ENCODE data around the gene CAPN5.
"Not testable (repeated sequence)": the region's sequence is repeated elsewhere in the genome, so short reads cannot be mapped to it uniquely, and the experiment has no call there.

Gene CAPN5

DNA sequence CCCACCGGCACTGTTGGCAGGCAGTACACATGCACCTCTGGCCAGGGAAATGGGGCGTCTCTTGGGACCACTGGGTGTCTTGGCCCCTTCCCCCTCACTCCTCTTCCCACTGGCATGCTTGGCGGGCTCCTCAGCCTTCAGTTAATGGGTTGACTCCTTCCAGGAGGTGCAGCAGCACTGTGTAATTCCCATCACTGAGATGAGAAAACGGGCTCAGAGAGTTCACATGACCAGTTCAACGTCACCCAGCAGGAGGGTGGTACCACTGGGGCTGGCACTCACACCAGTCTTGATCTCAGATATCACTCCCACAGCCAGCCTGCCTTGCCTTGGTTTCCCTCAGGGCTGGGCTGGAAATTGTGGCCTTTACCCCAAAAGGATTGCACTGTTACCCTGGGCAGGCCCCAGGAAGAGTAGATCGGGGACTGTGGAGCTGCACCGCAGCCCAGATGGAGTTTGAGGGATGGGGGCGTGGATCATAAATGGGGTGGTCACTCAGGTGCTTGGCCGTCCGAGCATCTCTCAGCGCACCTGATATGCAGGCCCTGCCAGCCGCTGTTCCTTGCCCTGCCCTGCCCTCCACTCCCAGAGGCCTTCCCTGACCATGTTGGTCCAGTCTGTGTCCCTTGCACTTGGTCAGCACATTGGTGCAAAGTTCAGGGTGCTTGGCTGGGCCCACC is 16.9 kb downstream of the CAPN5 start:
- DNase-seq (ENCODE audit: low read depth): no peak

DNA sequence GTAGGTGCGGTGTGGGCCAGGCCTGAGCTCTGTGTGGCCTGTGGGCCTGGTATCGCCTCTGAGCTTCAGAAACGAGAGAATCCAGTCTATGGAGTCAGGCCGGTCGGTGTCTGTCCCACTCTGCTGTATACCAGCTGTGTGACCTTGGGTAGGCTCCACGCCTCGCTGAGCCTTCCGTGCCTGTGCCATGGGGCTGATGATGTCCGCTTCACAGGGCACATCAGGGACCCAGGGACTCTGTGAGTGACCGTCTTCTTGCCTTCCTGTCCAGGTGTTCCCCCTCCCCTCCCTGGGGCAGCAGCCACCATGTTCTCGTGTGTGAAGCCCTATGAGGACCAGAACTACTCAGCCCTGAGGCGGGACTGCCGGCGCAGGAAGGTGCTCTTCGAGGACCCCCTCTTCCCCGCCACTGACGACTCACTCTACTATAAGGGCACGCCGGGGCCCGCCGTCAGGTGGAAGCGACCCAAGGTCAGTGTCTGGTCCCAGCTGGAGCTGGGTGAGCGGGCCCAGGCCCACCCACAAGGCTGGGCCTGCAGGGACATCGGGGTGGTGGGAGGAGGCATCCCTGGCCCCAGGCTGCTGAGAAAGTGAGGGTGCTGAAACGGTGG is 17.9 kb downstream of the CAPN5 start:
- DNase-seq (ENCODE audit: low read depth): no peak

GRCh38 chr11:77085652-77086051 is 18.9 kb downstream of the CAPN5 start:
- DNase-seq (ENCODE audit: low read depth): no peak

DNA sequence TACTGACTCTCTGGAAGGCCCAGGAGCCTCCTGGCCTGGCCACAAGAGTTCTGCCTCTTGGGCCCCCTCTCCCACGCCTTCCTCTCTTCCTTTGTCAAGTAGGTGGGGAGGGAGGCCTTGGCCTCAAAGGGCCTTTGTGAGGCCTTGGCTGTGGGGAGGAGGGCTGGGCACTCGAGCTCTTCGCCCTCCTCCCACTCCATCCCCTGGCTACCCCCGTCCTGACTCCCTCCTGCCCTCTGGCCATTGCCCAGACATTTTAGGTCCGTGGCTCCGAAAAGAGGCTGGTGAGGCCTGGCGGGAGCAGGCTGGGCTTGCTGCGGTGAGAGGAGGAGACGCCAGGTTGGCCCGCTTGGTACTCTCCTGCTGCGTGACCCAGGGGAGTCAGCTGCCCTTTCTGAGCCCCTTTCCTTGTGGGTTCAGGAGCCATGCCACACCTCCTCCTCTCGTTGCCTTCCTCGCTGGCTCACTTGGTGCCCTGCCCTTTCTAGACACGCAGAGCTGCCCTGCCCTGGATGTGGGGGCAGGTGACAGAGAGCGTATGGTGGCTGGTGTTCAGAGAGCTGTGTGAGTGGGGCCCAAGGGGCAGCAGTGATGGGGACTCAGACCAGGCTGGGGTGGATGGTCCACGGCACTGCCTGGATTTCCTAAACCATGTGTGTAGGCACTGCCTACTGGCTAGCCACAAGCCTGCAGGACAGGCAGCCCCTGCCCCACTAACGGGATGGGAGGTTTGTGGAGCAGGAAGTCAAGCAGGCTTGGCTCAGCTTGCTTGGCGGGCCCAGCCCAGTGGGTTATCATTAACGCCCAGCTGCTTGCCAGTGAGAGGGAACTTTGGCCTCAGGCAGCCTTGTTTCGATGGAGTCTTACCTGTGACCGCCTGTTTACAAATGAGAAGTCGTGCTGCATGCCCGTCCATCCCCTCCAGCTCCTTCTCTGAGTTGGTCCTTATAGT is 20.0 kb downstream of the CAPN5 start:
- DNase-seq (ENCODE audit: low read depth): no peak

DNA sequence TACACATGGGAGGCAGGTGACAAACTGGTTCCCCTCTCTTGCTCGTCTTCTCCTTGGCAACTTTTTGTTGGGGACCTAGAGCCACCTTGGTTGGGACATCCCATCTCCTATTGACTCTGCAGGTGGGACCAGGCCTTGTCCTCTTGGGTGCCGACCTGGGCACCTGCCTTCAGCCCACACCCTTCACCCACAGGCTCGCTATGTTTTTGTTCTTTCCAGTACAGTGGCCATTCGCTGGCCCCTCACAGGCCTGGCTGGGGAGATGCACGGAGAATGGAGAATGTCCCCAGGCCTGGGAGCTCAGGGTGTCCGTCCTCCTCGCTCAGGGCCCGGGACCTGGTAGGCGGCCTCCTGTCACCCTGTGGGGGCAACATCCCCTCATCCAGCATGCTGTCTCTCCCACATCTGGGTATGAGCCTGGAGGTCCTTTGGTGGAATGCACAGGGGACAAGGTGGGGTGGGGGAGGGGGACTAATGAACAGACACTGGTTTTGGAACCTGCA is 21.0 kb downstream of the CAPN5 start:
- no peak for DNase-seq (ENCODE audit: low read depth)

- DNase-seq (ENCODE audit: low read depth): no peak
These were observed 21.6 kb downstream of the CAPN5 start for GRCh38 chr11:77088236-77089003.

DNA sequence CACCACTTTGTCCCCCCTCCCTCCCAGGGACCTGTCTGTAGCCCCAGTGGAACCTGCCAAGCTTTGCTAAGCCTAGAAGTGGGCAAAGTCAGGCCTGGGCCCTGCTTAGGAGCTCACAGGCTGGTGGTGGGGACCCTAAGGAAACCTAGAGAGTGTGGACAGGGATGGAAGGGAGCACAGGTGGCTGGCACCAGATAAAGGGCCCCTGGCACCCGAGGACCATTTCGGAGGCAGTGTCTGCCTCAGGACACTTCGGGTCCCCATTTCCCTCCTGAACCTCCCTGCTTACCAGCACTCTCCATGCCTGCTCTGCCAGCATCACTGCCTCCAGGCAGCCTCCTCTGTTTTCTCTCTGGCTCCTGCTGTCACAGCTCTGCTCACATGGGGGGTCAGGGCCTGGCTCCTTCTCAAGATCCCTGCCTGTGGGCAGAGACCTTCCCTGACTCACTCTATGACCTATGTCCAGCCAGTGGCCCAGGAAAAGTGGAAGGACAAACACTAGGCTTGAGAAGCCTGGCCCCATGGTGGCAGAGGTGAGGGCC is 22.3 kb downstream of the CAPN5 start:
- DNase-seq (ENCODE audit: low read depth): no peak

DNA sequence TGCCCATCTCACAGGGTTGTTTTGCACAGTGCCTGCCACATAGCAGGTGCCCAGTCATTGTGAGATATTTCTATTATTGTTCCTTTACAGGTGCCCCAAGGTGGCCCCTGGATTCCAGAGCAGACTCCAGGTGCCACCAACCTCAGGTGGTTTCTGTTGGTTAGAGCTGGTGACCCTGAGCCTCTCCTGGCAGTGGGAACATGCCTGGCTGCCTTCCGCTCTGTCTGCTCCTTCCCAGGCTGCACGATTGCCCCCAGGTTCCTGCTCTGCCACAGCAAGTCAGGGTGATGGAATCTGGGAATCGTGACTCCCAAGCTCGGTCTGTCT is 23.2 kb downstream of the CAPN5 start:
- DNase-seq (ENCODE audit: low read depth): no peak

DNA sequence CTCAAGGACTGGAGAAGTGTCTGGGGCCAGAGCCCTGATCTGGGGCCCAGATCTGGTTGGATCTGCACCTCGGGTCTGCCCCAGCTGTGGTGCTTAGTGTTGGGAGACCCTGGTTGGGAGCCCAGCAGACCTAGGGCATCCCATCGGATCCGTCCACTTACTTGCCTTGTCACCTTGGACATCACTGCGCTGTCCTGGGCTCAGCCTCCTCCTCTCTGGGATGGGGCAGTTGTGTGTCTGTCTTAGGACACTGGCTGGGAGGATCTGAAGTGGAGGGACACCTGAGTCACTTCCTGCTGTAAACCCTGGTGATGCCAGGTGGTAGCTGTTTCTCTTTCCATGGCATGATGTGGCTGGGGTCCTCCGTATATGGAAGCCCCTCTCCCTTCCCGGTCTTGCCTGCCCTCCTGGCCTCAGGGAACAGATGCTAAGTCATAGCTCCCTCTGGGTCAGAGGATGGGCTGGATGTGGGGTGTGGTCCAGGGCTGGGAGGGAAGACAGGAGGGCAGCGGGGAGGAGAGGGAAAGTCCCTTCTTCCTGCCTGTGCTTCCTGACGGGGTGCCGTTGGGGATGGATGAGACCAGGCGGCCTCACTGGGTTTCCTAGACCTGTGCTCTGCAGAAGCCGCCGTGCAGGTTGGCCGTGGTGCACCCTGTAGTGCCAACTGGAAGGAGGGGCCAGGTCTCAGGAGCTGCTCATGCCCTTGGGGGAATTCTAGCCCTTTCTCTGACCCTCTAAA is 23.8 kb downstream of the CAPN5 start:
- DNase-seq (ENCODE audit: low read depth): no peak

DNA sequence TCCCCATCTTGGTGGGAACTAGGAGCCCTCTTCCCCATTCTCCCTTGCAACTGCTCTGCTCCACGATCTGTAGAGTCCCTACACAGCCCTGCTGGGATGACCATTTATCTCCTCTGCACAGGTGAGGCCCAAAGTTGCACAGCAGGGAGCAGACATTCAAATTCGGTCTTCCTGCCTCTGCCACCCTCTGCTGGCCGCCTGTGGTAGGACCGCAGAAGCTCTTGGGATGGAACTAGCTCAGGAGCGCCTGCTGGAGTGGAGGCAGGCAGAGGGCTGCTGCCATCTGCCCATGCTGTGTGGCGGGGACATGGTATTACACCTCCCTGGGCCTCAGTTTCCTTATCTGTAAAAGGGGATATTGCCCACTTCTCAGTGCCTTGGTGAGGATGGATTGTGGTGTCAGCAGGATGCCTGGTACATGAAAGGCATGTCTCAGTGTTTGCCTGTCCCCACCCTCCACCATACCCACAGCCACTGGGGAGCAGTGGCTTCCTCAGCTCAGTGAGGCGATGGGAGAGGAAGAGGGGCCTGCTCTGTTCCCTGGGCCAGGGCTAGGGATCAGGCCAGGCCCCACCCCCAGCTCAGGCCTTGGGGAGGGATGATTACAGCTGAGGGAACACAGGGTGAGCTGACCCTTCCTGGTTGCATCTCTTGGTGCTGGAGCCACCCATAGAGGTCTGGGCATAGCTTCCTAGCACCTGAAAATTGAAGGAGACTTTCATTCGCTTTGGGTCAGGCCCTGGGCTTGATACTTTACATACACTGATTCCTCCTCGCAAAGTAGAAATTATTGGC is 24.6 kb downstream of the CAPN5 start:
- DNase-seq (ENCODE audit: low read depth): peak; percentile 72

- DNase-seq (ENCODE audit: low read depth): no peak
These were observed 25.6 kb downstream of the CAPN5 start for GRCh38 chr11:77092382-77092781.

DNA sequence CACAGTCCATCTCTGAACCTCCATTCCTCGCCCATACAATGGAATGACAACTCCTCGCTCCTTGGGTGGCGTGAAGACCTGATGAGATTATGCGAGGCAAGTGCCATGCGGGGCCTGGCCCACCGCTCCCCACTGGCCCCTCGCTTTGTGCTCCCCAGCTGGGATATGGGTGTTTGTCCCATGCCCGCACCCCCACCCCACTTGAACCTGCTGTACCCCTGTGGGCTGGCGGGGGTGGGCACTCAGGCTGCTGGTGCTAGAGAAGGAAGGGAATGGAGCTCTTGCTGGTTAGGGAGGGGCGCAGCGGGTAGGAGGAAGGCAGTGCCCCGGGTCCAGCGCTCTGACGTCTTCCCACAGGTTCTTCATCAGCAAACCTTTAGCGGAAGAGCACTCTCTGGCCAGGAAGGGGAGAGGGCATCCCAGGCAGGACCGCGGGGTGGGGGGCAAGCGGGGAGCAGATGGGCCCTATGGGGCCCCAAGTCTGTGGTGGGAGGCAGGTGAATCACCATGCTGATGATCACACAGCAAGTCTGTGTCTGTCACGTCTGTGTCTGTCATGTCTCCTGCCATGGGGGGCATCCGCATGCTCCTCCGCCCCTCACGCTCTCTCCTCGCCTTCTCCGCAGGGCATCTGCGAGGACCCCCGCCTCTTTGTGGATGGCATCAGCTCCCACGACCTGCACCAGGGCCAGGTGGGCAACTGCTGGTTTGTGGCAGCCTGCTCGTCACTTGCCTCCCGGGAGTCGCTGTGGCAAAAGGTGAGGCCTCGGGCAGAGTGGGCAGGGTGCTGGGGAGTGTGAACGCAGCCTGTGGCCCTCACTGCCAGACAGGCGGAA is 26.5 kb downstream of the CAPN5 start:
- DNase-seq (ENCODE audit: low read depth): no peak

DNA sequence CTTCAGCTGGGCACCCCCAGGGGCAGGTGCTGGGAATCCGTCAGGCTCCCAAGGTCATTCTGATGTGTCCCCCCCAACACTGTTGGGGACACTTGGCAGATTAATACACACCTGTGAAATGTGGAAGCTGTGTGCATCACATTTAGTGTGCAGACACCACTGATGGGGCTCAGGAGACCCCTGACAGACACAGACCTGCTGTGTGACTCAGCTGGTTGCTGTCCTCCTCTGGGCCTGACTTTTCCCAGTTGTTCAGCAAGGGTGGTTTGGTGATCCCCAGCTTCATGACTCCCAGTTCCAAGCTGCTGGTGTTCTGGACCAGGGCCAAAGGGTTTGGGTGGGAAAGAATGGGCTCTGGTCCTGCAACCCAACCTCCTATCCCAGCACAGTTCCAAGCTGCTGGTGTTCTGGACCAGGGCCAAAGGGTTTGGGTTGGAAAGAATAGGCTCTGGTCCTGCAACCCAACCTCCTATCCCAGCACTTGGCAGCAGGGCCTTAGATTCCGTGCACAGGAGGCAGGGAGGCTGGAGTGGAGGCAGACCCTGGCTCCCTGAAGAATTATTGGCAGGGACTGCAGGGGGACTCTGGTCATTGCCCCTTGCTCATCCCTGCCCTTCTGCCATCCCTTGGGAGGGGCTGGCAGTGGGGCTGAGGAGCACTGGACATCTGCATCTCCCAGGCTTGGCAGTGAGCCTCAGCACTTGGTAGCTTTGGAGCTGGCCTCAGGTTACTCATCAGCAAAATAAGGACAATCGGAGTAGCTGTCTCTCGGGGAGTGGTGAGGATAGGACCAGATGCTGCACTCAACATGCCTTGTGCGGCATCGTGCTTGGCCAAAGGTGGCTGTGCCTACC is 27.4 kb downstream of the CAPN5 start:
- DNase-seq (ENCODE audit: low read depth): no peak

DNA sequence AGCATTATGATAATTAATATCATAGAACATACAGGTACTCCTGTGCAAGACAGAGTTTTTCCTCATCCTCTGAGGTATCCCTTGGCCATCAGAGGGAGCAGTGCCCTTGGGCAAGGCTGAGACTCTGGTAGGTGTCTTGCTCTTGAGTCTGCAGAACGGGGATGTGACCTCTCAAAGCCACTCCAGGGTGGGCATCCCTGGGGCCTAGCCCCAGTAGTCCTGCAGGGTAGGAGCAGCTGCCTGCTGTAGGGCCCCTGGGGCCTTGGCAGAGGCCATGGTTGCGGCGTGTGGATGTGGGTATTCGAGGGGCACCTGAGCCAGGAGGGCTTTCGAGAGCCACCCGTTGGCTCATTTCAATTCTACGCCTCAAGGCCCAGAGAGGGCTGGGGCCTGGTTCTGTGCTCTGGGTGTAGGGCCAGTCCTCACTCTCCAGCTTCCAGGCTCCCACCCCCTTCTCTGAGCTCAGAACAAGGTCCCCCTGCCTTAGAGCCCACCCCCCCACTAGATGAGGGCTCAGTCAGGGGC is 28.1 kb downstream of the CAPN5 start:
- DNase-seq (ENCODE audit: low read depth): no peak

DNA sequence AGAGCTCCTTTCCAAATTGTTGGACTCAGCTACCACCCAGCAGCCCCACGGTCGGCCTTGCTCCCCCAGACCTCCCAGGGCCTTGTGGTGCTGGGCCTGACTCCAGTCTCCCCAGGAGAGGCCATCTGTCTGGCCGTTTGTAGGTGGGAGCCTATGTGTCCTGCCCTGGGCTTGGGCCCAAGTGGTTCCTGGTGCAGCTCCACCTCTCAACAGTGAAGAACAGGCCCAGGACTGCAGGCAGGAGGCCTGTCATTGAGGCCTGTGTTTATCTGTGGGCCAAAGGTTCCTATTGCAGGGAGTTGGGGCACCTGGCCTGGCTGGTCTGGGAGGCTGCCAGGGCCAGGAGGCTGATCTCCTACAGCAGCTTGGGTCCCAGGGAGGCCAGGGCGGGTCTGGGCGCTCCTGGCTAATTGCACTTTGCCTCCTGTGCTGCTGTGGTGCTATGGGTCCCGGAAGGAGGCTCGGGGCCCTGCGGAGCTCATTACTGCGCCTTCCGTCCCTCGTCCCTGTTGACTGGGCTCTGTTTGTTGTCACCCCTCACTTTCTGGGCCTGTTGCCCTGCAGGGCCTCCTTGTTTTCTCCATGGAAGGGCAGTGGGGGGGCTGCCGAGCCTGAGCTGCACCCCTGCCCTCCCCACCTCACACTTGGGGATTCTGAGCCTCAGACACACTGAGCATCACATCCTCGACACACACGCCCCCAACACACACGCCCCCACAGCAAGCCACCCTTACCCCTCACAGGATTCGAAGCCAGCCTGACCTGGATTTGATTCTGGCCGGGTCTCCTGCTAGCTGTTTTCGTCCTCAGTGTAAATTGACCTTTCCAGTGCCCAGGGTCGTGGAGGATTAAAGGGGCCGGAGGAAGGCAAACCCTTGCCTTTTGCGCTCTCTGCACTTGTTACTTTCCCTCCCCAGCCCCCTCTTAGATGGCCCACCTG is 29.1 kb downstream of the CAPN5 start:
- DNase-seq (ENCODE audit: low read depth): no peak

DNA sequence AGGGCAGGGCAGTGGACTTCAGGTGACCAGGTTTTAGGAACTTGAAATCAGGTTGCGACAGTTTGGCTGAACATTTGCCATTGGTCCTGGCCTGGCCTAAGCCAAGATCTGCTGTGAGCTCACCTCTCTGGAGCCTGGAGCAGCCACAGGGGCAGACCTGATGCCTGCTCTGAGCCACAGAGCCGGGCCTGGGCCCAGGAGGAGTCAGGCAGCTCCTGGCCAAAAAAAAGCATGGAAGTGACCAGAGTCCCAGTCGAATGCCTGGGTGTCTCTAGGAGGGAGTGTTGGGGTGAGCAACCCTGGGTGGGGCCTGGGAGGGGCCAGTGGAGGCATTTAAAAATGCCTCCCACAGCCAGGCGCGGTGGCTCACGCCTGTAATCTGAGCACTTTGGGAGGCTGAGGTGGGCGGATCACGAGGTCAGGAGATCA is 29.8 kb downstream of the CAPN5 start:
- DNase-seq (ENCODE audit: low read depth): no peak

DNA sequence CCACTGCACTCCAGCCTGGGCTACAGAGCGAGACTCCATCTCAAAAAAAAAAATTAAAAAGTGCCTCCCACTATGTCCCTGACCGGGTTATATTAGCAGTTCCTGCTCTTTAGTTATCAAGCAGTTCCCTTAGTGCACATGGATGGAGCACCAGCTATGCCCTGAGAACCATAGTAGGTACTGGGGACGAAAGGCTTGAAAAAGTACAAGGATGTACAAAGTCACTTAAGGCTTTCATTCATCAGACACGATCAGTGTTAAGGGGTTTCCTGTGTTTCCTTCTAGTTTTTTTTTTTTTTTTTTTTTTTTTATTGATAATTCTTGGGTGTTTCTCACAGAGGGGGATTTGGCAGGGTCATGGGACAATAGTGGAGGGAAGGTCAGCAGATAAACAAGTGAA is 30.4 kb downstream of the CAPN5 start:
- not testable (repeated sequence) for DNase-seq (ENCODE audit: low read depth)

Data from EH (cell line).